K562 (cell line): ENCODE measurements around the gene XPNPEP3. TPM values are rescaled to one million over a fixed set of nuclear protein-coding genes. Genes with fewer than 3 reads are reported as not detected.

Source experiments
- ATAC-seq: fragments of 200-7000 bp; cut with Tn5 transposase; 3 replicates; pipeline ENCODE4 v1.9.1; 2020; ENCODE audit warnings: moderate library complexity
- BruUV-seq: library from RNA; stranded (reverse); fragments of 400-500 nt; replicated peaks from 2 replicates; lab custom pipeline; 2021; lab: Mats Ljungman, UMichigan
- CTCF ChIA-PET: fragments of 300-600 bp; formaldehyde crosslinking; extraction: SDS; loops from one replicate; lab custom pipeline; 2021; ENCODE audit warnings: low intra/inter-chr PET ratio; lab: Yijun Ruan, JAX
- POLR2A ChIA-PET: fragments of 300-600, 350-650 bp; sonication (Branson Sonifier 250); formaldehyde crosslinking; extraction: SDS; loops from one replicate; lab custom pipeline; 2021; ENCODE audit warnings: antibody characterized with exemption, inconsistent platforms; lab: Yijun Ruan, JAX
- DNase-seq, 4 experiments: peaks; one replicate each; pipeline versions ENCODE4 v3.0.0 to v3.0.0-alpha.2; 2011 to 2018; ENCODE audit warnings: low spot score in 3 of 4, mixed read lengths in 3 of 4; ENCODE audit errors: extremely low read depth in 1 of 4
- FAIRE-seq: peaks from 2 replicates; lab custom pipeline; 2011; peaks lifted over from hg19 to GRCh38; lab: Jason Lieb, UNC
- H2AFZ ChIP-seq: 2 replicates; pipeline ENCODE4 v1.6.0; 2011; ENCODE audit warnings: low read depth, low read length, control low read depth, inconsistent platforms
- H3K27ac ChIP-seq: fragments of 200-600 bp; 3 replicates; pipeline ENCODE4 v1.8.0; 2011; ENCODE audit warnings: low read depth, mild to moderate bottlenecking, control low read depth, inconsistent platforms, low read length, moderate library complexity, mixed read lengths; ENCODE audit errors: extremely low read depth
- H3K27me3 ChIP-seq, 2 experiments: fragments of 300-600 bp in 1 of 2; 2 replicates in 1 of 2; 3 replicates in 1 of 2; pipeline versions ENCODE4 v1.6.0 to v1.8.0; 2011; ENCODE audit warnings: inconsistent platforms in 2 of 2, low read length in 2 of 2, mild to moderate bottlenecking in 1 of 2, mixed read lengths in 1 of 2, moderate library complexity in 1 of 2; ENCODE audit not compliant: control insufficient read depth in 2 of 2, insufficient read depth in 2 of 2
- H3K36me3 ChIP-seq: fragments of 300-600 bp; 3 replicates; pipeline ENCODE4 v1.8.0; 2011; ENCODE audit warnings: mild to moderate bottlenecking, low read length, inconsistent platforms; ENCODE audit not compliant: control insufficient read depth, insufficient read depth
- H3K4me1 ChIP-seq, 2 experiments: fragments of 200-600 bp in 1 of 2; replicated peaks in 1 of 2; 2 replicates in 1 of 2; 3 replicates in 1 of 2; pipeline versions ENCODE4 v1.5.1 to v1.8.0; 2011; ENCODE audit warnings: inconsistent platforms in 2 of 2, low read length in 2 of 2, mild to moderate bottlenecking in 1 of 2, mixed read lengths in 1 of 2, moderate library complexity in 1 of 2; ENCODE audit not compliant: control insufficient read depth in 2 of 2, insufficient read depth in 2 of 2
- H3K4me2 ChIP-seq: 2 replicates; pipeline ENCODE4 v1.6.1; 2011; ENCODE audit warnings: low read length, control low read depth, inconsistent platforms, mixed read lengths; ENCODE audit not compliant: insufficient read depth
- H3K4me3 ChIP-seq: fragments of 200-600 bp; sonication (generic), shearing (Covaris generic); 2 replicates; pipeline ENCODE4 v1.5.1; 2016; ENCODE audit warnings: control low read depth, inconsistent platforms
- H3K79me2 ChIP-seq: fragments of 200-600 bp; 3 replicates; pipeline ENCODE4 v1.8.0; 2011; ENCODE audit warnings: low read length, inconsistent platforms; ENCODE audit not compliant: control insufficient read depth, insufficient read depth
- H3K9ac ChIP-seq, 2 experiments: 2 replicates each; pipeline versions ENCODE4 v1.6.0 to v1.6.1; 2011; ENCODE audit warnings: low read depth in 2 of 2, low read length in 2 of 2, control low read depth in 1 of 2, inconsistent platforms in 1 of 2, mild to moderate bottlenecking in 1 of 2, mixed read lengths in 1 of 2; ENCODE audit not compliant: insufficient read depth in 1 of 2
- H3K9me1 ChIP-seq: one replicate; pipeline ENCODE4 v1.6.0; 2011; ENCODE audit warnings: inconsistent platforms, mild to moderate bottlenecking, low read length, moderate library complexity; ENCODE audit not compliant: control insufficient read depth, insufficient read depth
- H3K9me3 ChIP-seq: replicated peaks from 2 replicates; pipeline ENCODE4 v1.5.1; 2011; ENCODE audit warnings: low read depth, low read length, inconsistent platforms; ENCODE audit not compliant: control insufficient read depth, insufficient read depth
- H4K20me1 ChIP-seq: replicated peaks from 2 replicates; pipeline ENCODE4 v1.6.1; 2011; ENCODE audit warnings: low read length, inconsistent platforms, mixed read lengths; ENCODE audit not compliant: control insufficient read depth, insufficient read depth
- BRCA1 ChIP-seq, 2 experiments: fragments of 450-650 bp in 1 of 2; sonication (generic) in 1 of 2; formaldehyde crosslinking in 1 of 2; IDR thresholded peaks; 2 replicates each; pipeline versions ENCODE4 v1.5.0 to v1.6.1; 2017 to 2020; ENCODE audit warnings: mild to moderate bottlenecking in 1 of 2, missing genetic modification reagents in 1 of 2
- BRD4 ChIP-seq: fragments of 200-600 bp; sonication (generic); IDR thresholded peaks from 2 replicates; pipeline ENCODE4 v1.6.1; 2017; ENCODE audit warnings: inconsistent platforms
- CBFA2T2 ChIP-seq: fragments of 450-650 bp; conservative IDR thresholded peaks from 2 replicates; pipeline ENCODE4 v1.6.1; 2017; ENCODE audit warnings: mild to moderate bottlenecking
- ERF ChIP-seq: fragments of 450-650 bp; formaldehyde crosslinking; IDR thresholded peaks from 2 replicates; pipeline ENCODE4 v1.4.0; 2020; ENCODE audit warnings: mild to moderate bottlenecking, mixed read lengths
- KDM5B ChIP-seq: fragments of 200-600 bp; sonication (generic); IDR thresholded peaks from 2 replicates; pipeline ENCODE4 v1.6.1; 2012; ENCODE audit warnings: low read depth, mild to moderate bottlenecking, moderate library complexity, low read length, control low read depth, inconsistent platforms; ENCODE audit not compliant: insufficient replicate concordance
- MCM7 ChIP-seq, 2 experiments: fragments of 450-650 bp; IDR thresholded peaks; 2 replicates each; pipeline ENCODE4 v1.6.1; 2016 to 2018
- POU5F1 ChIP-seq: fragments of 150-350 bp; IDR thresholded peaks from 2 replicates; pipeline ENCODE4 v1.6.1; 2014; ENCODE audit warnings: borderline replicate concordance, low read length, low read depth, mild to moderate bottlenecking; ENCODE audit not compliant: partially characterized antibody
- PTBP1 ChIP-seq: fragments of 200-400 bp; formaldehyde crosslinking; IDR thresholded peaks from 2 replicates; pipeline ENCODE4 v1.6.1; 2017; ENCODE audit warnings: low read depth, low read length
- XRCC3 ChIP-seq: fragments of 450-650 bp; IDR thresholded peaks from 2 replicates; pipeline ENCODE4 v1.6.1; 2017; ENCODE audit warnings: mild to moderate bottlenecking, moderate library complexity
- ZFP30 ChIP-seq: fragments of 250-450 bp; sonication (Bioruptor Pico); IDR thresholded peaks from 2 replicates; pipeline ENCODE4 v1.8.0; 2022; ENCODE audit warnings: moderate library complexity, mild to moderate bottlenecking, inconsistent platforms, borderline replicate concordance
- ZNF143 ChIP-seq: sonication (generic); formaldehyde crosslinking; IDR thresholded peaks from 2 replicates; pipeline ENCODE4 v1.9.0; 2022; ENCODE audit warnings: mild to moderate bottlenecking, missing genetic modification reagents
- ZNF23 ChIP-seq: fragments of 250-450 bp; sonication (Bioruptor Pico); IDR thresholded peaks from 2 replicates; pipeline ENCODE4 v1.4.0; 2020; ENCODE audit warnings: mild to moderate bottlenecking
- WGBS: fragments of 100-300 bp; shearing (Covaris generic); methylation state at CpG from one replicate; pipeline ENCODE4 v1.1.6; 2016; ENCODE audit warnings: low coverage, mixed read lengths; ENCODE audit not compliant: insufficient coverage; ENCODE audit errors: missing lambda C conversion rate; 5-methylcytosine and 5-hydroxymethylcytosine counted together
- in situ Hi-C: fragments of 300-500 bp; cut with MboI; formaldehyde crosslinking; loops from 4 replicates; pipeline ENCODE4 v1.15.0; 2018; ENCODE audit warnings: inconsistent platforms, mixed read lengths
- intact Hi-C: fragments of 100-400 bp; cut with micrococcal nuclease; formaldehyde crosslinking; loops from 2 replicates; pipeline ENCODE4 v1.14.2; 2022
- polyA plus RNA-seq, 8 experiments: library from polyadenylated mRNA; depleted of rRNA in 4 of 8; stranded (reverse) in 5 of 8; unstranded in 3 of 8; fragments of >200 nt; fragmentation: Nextera tagmentation in 2 of 8; fragmentation: Illumina TruSeq in 1 of 8; extraction: Ambion mirVana in 2 of 8; extraction: Trizol in 1 of 8; gene quantifications; 2 replicates each; pipeline versions ENCODE4 v1.2.1 to v1.2.3, GENCODE V29; 2011 to 2014; ENCODE audit warnings: inconsistent platforms in 1 of 8, missing spikeins in 1 of 8
- total RNA-seq, 7 experiments: library from RNA; depleted of rRNA in 6 of 7; stranded (reverse); fragments of >200 nt in 6 of 7; fragmentation: Illumina TruSeq in 2 of 7; extraction: Trizol in 2 of 7; gene quantifications; 2 replicates each; pipeline versions ENCODE4 v1.2.1 to v1.2.3, GENCODE V29; 2011 to 2021; ENCODE audit warnings: low replicate concordance in 1 of 7
- TF ChIP-seq, protein P1 (sequence below): fragments of 450-650 bp; IDR thresholded peaks from one replicate; pipeline ENCODE4 v1.6.1; 2018; ENCODE audit warnings: mild to moderate bottlenecking, moderate library complexity; ENCODE audit not compliant: partially characterized antibody
- TF ChIP-seq, protein P2 (sequence below), 2 experiments: fragments of 450-650 bp; formaldehyde crosslinking in 1 of 2; IDR thresholded peaks; 2 replicates each; pipeline versions ENCODE4 v1.4.0 to v1.6.1; 2014 to 2020; ENCODE audit warnings: mild to moderate bottlenecking in 2 of 2, borderline replicate concordance in 1 of 2, low read depth in 1 of 2

The XPNPEP3 gene
- total and polyA plus RNA-seq, 9 of the 15 experiments (the other 6 are each of a cell fraction or from before 2014, with no cell fraction given), result 9.1 to 22.6 (median 15.6) TPM

DNA sequence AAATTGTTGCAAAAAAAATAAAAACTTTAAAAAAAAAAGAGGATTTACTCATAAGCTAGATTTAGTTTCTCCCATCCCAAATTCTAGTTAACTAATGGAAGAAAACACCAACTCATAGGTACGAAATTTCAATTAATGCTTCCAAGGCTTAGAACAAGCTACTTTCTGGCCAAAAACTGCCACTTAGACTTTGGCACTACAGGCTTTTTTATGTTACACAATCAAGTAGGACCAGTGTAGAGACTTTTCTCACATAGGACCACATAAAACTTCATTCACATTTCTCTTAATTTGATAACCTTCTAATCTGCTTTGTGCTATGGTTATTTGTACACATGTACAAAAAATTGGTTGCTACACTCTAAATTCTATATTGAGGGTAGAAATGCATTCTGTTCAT, 3.6 kb upstream of the XPNPEP3 start:
- Histone ChIP-seq H2AFZ (no peak overlapping the region), H3K4me2 (peak overlapping the region; percentile 88), H3K36me3 (peaks cover 59% of the 10 kb centered on the region), H3K79me2 (peaks cover 92% of the 10 kb centered on the region), H3K9me3 (no peaks in the 10 kb centered on the region), H4K20me1 (no peaks in the 10 kb centered on the region; the same call in 1 of the 2 replicates), H3K27me3 (no peaks in the 10 kb centered on the region), H3K27ac (peak overlapping the region; percentile 53), H3K4me1 (peaks cover 7% of the 10 kb centered on the region in 2 experiments; a peak in 3 of 5 replicates), H3K9me1 (no peaks in the 10 kb centered on the region), H3K4me3 (0 out of 2 replicates have a peak overlapping the region, but pooled peaks have one; percentile 88), H3K9ac (peak overlapping the region in 1 of 2 experiments; percentile 91; a peak in 3 of 4 replicates)
- intact Hi-C loops, result no loop called here
- FAIRE-seq, result no peak
- POLR2A ChIA-PET, result interaction anchor here (0.9 to 1.0 kb wide), 2 partner anchors 8 to 36 kb away, joined by 3 read pairs; partner anchors contain the start of gene DNAJB7
- ATAC-seq, result no peak
- no peak for DNase-seq
- CTCF ChIA-PET, result no interaction called here
- no TSS peak for BruUV-seq
- 44% methylated on average over 1 of the region's 1 CpG for WGBS
- in situ Hi-C loops, result no loop called here
- TF ChIP-seq XRCC3 (no peak), MCM7 (IDR thresholded peaks at IDR 0.05) (no peak), KDM5B (no peak), ZFP30 (CRISPR knock-in tag) (no peak), CBFA2T2 (no peak), PTBP1 (no peak), BRCA1 (IDR thresholded peaks at IDR 0.05) (no peak), BRCA1 (CRISPR knock-in tag; IDR thresholded peaks at IDR 0.05) (no peak), ZNF23 (no peak), BRD4 (no peak), ERF (no peak), POU5F1 (no peak), ZNF143 (CRISPR knock-in tag) (no peak)
- TF ChIP-seq, protein P1, sequence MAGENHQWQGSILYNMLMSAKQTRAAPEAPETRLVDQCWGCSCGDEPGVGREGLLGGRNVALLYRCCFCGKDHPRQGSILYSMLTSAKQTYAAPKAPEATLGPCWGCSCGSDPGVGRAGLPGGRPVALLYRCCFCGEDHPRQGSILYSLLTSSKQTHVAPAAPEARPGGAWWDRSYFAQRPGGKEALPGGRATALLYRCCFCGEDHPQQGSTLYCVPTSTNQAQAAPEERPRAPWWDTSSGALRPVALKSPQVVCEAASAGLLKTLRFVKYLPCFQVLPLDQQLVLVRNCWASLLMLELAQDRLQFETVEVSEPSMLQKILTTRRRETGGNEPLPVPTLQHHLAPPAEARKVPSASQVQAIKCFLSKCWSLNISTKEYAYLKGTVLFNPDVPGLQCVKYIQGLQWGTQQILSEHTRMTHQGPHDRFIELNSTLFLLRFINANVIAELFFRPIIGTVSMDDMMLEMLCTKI, result no peak
- TF ChIP-seq, protein P2, sequence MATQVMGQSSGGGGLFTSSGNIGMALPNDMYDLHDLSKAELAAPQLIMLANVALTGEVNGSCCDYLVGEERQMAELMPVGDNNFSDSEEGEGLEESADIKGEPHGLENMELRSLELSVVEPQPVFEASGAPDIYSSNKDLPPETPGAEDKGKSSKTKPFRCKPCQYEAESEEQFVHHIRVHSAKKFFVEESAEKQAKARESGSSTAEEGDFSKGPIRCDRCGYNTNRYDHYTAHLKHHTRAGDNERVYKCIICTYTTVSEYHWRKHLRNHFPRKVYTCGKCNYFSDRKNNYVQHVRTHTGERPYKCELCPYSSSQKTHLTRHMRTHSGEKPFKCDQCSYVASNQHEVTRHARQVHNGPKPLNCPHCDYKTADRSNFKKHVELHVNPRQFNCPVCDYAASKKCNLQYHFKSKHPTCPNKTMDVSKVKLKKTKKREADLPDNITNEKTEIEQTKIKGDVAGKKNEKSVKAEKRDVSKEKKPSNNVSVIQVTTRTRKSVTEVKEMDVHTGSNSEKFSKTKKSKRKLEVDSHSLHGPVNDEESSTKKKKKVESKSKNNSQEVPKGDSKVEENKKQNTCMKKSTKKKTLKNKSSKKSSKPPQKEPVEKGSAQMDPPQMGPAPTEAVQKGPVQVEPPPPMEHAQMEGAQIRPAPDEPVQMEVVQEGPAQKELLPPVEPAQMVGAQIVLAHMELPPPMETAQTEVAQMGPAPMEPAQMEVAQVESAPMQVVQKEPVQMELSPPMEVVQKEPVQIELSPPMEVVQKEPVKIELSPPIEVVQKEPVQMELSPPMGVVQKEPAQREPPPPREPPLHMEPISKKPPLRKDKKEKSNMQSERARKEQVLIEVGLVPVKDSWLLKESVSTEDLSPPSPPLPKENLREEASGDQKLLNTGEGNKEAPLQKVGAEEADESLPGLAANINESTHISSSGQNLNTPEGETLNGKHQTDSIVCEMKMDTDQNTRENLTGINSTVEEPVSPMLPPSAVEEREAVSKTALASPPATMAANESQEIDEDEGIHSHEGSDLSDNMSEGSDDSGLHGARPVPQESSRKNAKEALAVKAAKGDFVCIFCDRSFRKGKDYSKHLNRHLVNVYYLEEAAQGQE (IDR thresholded peaks at IDR 0.05; ENCODE audit: borderline replicate concordance), result no peak
- TF ChIP-seq, protein P2 (CRISPR knock-in tag; IDR thresholded peaks at IDR 0.05; ENCODE audit: low read depth), result no peak
